GM21529 (cell line): ENCODE measurements around the gene GPR62.
"Not testable (repeated sequence)": the region's sequence is repeated elsewhere in the genome, so short reads cannot be mapped to it uniquely, and the experiment has no call there.

Experiments used
- ATAC-seq: cut with Tn5 transposase; IDR thresholded peaks from one replicate; pipeline ENCODE4 v1.9.1; 2021; ENCODE audit not compliant: unreplicated experiment

Gene GPR62

GRCh38 chr3:51988286-51989146 lies 33.3 kb downstream of the GPR62 start:
- no peak for ATAC-seq

GRCh38 chr3:51990501-51990971 lies 35.4 kb downstream of the GPR62 start:
- not testable (repeated sequence) for ATAC-seq

GRCh38 chr3:51992017-51992682 lies 37.0 kb downstream of the GPR62 start:
- no peak for ATAC-seq

- ATAC-seq = not testable (repeated sequence)
Observed at GRCh38 chr3:51993657-51994056, 38.5 kb downstream of the GPR62 start.

GRCh38 chr3:51994530-51994929 lies 39.3 kb downstream of the GPR62 start:
- ATAC-seq = no peak

- peak; percentile 91 for ATAC-seq
Observed at GRCh38 chr3:51995346-51996163, 40.4 kb downstream of the GPR62 start, which contains the start of gene RPL29. Gene RPL29 (minus strand): TSS chr3:51995895. CDS start chr3:51995461, 434 bp downstream.

- no peak for ATAC-seq
Observed at GRCh38 chr3:51997172-51997571, 42.0 kb downstream of the GPR62 start.

- ATAC-seq = no peak
Observed at GRCh38 chr3:51997935-51998596, 42.9 kb downstream of the GPR62 start.

- ATAC-seq = no peak
Observed at GRCh38 chr3:51998774-51999173, 43.6 kb downstream of the GPR62 start.

GRCh38 chr3:51999846-52000245 lies 44.7 kb downstream of the GPR62 start:
- ATAC-seq = no peak

GRCh38 chr3:52001443-52001974 lies 46.3 kb downstream of the GPR62 start:
- ATAC-seq = peak; percentile 83

- no peak for ATAC-seq
Observed at GRCh38 chr3:52002748-52003147, 47.6 kb downstream of the GPR62 start.

- ATAC-seq = no peak
Observed at GRCh38 chr3:52004163-52004787, 49.1 kb downstream of the GPR62 start.

- ATAC-seq = no peak
Observed at GRCh38 chr3:52004906-52005395, 49.8 kb downstream of the GPR62 start.

GRCh38 chr3:52005571-52005986 lies 50.4 kb downstream of the GPR62 start:
- no peak for ATAC-seq

GRCh38 chr3:52006017-52006819 lies 51.0 kb downstream of the GPR62 start:
- no peak for ATAC-seq

- no peak for ATAC-seq
Observed at GRCh38 chr3:52006820-52007133, 51.6 kb downstream of the GPR62 start.
